ENCODE measurements around the gene ALDH4A1.
A peak's percentile ranks its signal among the peaks of the same experiment; 100 is the strongest.

Gene ALDH4A1

GRCh38 chr1:18931730-18932129, 29.4 kb upstream of the ALDH4A1 start:
- Histone ChIP-seq H2BK120ac (ENCODE audit: low read depth, low read length) (no peak overlapping the region), H3K18ac (ENCODE audit: low read length) (peak overlapping the region; percentile 53), H3K36me3 (replicated peaks in 1 of 2; ENCODE audit: control insufficient read depth in 2 of 2, insufficient read depth in 2 of 2, low read length in 2 of 2) (no peaks in the 10 kb centered on the region), H2AK5ac (ENCODE audit: low read depth, low read length) (no peak overlapping the region), H2BK15ac (ENCODE audit: low read length) (no peak overlapping the region), H3K79me1 (ENCODE audit: low read depth, low read length) (no peaks in the 10 kb centered on the region), H2BK5ac (ENCODE audit: low read length) (no peak overlapping the region), H3K14ac (ENCODE audit: low read length) (no peak overlapping the region), H3K23ac (ENCODE audit: low read depth, low read length, poor library complexity) (no peak overlapping the region), H3K9ac (ENCODE audit: low read depth, low read length, poor library complexity) (no peak overlapping the region), H3K27ac (replicated peaks; ENCODE audit: low read length) (no peak overlapping the region), H2AFZ (ENCODE audit: low read length) (no peak overlapping the region), H3K27me3 (ENCODE audit: control insufficient read depth in 3 of 3, insufficient read depth in 3 of 3, low read depth in 1 of 3, low read length in 3 of 3) (no peaks in the 10 kb centered on the region), H2BK12ac (ENCODE audit: low read length) (no peak overlapping the region), H4K8ac (ENCODE audit: low read depth, low read length) (no peak overlapping the region), H3K9me3 (replicated peaks in 1 of 2; ENCODE audit: control insufficient read depth in 2 of 2, insufficient read depth in 1 of 2, low read depth in 1 of 2, low read length in 2 of 2) (no peaks in the 10 kb centered on the region), H4K91ac (ENCODE audit: low read depth, low read length, poor library complexity) (no peak overlapping the region), H3K4ac (ENCODE audit: low read length) (peak overlapping the region; percentile 20), H3K4me1 (ENCODE audit: control insufficient read depth in 2 of 2, insufficient read depth in 1 of 2, low read depth in 1 of 2, low read length in 2 of 2) (peaks cover 4 to 16% of the 10 kb centered on the region in 2 donors), H3K4me2 (ENCODE audit: insufficient read depth, low read length, poor library complexity, severe bottlenecking) (no peak overlapping the region), H3K4me3 (ENCODE audit: low read length in 2 of 2) (no peak overlapping the region)
- WGBS, 2 donors (ENCODE audit: extremely low coverage in 2 of 2, insufficient read length in 2 of 2, insufficient replicate concordance in 1 of 2) = no CpG with 5 or more reads among the region's 10 CpGs
- no peak for DNase-seq (ENCODE audit: low spot score)

- H2BK12ac ChIP-seq (ENCODE audit: low read length) = no peak overlapping the region
- WGBS, 2 donors (ENCODE audit: extremely low coverage in 2 of 2, insufficient read length in 2 of 2, insufficient replicate concordance in 1 of 2) = no CpG with 5 or more reads among the region's 7 CpGs
Measured at GRCh38 chr1:18929686-18930085, 27.3 kb upstream of the ALDH4A1 start.

GRCh38 chr1:18928985-18929384, 26.6 kb upstream of the ALDH4A1 start:
- no peak overlapping the region for H2AFZ ChIP-seq (ENCODE audit: low read length)
- no peak overlapping the region for H3K4ac ChIP-seq (ENCODE audit: low read length)
- H3K36me3 ChIP-seq (replicated peaks in 1 of 2; ENCODE audit: control insufficient read depth in 2 of 2, insufficient read depth in 2 of 2, low read length in 2 of 2) = no peaks in the 10 kb centered on the region
- H3K27ac ChIP-seq (replicated peaks; ENCODE audit: low read length) = no peak overlapping the region
- no peak overlapping the region for H4K91ac ChIP-seq (ENCODE audit: low read depth, low read length, poor library complexity)
- no peak overlapping the region for H3K14ac ChIP-seq (ENCODE audit: low read length)
- H3K4me2 ChIP-seq (ENCODE audit: insufficient read depth, low read length, poor library complexity, severe bottlenecking) = no peak overlapping the region
- H3K27me3 ChIP-seq (ENCODE audit: control insufficient read depth in 3 of 3, insufficient read depth in 3 of 3, low read depth in 1 of 3, low read length in 3 of 3) = no peaks in the 10 kb centered on the region
- no peak overlapping the region for H2BK12ac ChIP-seq (ENCODE audit: low read length)
- H3K9ac ChIP-seq (ENCODE audit: low read depth, low read length, poor library complexity) = no peak overlapping the region
- no peaks in the 10 kb centered on the region for H3K79me1 ChIP-seq (ENCODE audit: low read depth, low read length)
- no peak overlapping the region for H3K4me3 ChIP-seq (ENCODE audit: low read length in 2 of 2)
- H2BK15ac ChIP-seq (ENCODE audit: low read length) = no peak overlapping the region
- H4K8ac ChIP-seq (ENCODE audit: low read depth, low read length) = no peak overlapping the region
- peak overlapping the region; percentile 50 for H2BK120ac ChIP-seq (ENCODE audit: low read depth, low read length)
- no peaks in the 10 kb centered on the region for H3K9me3 ChIP-seq (replicated peaks in 1 of 2; ENCODE audit: control insufficient read depth in 2 of 2, insufficient read depth in 1 of 2, low read depth in 1 of 2, low read length in 2 of 2)
- H3K18ac ChIP-seq (ENCODE audit: low read length) = no peak overlapping the region
- WGBS, 2 donors (ENCODE audit: extremely low coverage in 2 of 2, insufficient read length in 2 of 2, insufficient replicate concordance in 1 of 2) = no CpG with 5 or more reads among the region's 6 CpGs
- peak overlapping the region; percentile 71 for H2AK5ac ChIP-seq (ENCODE audit: low read depth, low read length)
- peak overlapping the region; percentile 26 for H3K23ac ChIP-seq (ENCODE audit: low read depth, low read length, poor library complexity)
- H2BK5ac ChIP-seq (ENCODE audit: low read length) = no peak overlapping the region
- H3K4me1 ChIP-seq (ENCODE audit: control insufficient read depth in 2 of 2, insufficient read depth in 1 of 2, low read depth in 1 of 2, low read length in 2 of 2) = peaks cover 14 to 27% of the 10 kb centered on the region in 2 donors
- no peak for DNase-seq (ENCODE audit: low spot score)

More at GRCh38 chr1:18929686-18930085, 27.3 kb upstream of the ALDH4A1 start:
- H2AFZ ChIP-seq (ENCODE audit: low read length) = no peak overlapping the region
- no peak overlapping the region for H4K91ac ChIP-seq (ENCODE audit: low read depth, low read length, poor library complexity)
- H3K4ac ChIP-seq (ENCODE audit: low read length) = no peak overlapping the region
- no peak overlapping the region for H2AK5ac ChIP-seq (ENCODE audit: low read depth, low read length)
- no peak overlapping the region for H3K23ac ChIP-seq (ENCODE audit: low read depth, low read length, poor library complexity)
- no peak overlapping the region for H3K27ac ChIP-seq (replicated peaks; ENCODE audit: low read length)
- no peaks in the 10 kb centered on the region for H3K79me1 ChIP-seq (ENCODE audit: low read depth, low read length)
- no peak overlapping the region for H4K8ac ChIP-seq (ENCODE audit: low read depth, low read length)
- peaks cover 8 to 22% of the 10 kb centered on the region in 2 donors for H3K4me1 ChIP-seq (ENCODE audit: control insufficient read depth in 2 of 2, insufficient read depth in 1 of 2, low read depth in 1 of 2, low read length in 2 of 2)
- no peak for DNase-seq (ENCODE audit: low spot score)
- no peak overlapping the region for H3K4me3 ChIP-seq (ENCODE audit: low read length in 2 of 2)
- H3K27me3 ChIP-seq (ENCODE audit: control insufficient read depth in 3 of 3, insufficient read depth in 3 of 3, low read depth in 1 of 3, low read length in 3 of 3) = no peaks in the 10 kb centered on the region
- H3K18ac ChIP-seq (ENCODE audit: low read length) = no peak overlapping the region
- H3K14ac ChIP-seq (ENCODE audit: low read length) = no peak overlapping the region
- H2BK5ac ChIP-seq (ENCODE audit: low read length) = no peak overlapping the region
- no peaks in the 10 kb centered on the region for H3K9me3 ChIP-seq (replicated peaks in 1 of 2; ENCODE audit: control insufficient read depth in 2 of 2, insufficient read depth in 1 of 2, low read depth in 1 of 2, low read length in 2 of 2)
- no peak overlapping the region for H3K4me2 ChIP-seq (ENCODE audit: insufficient read depth, low read length, poor library complexity, severe bottlenecking)
- no peak overlapping the region for H2BK15ac ChIP-seq (ENCODE audit: low read length)
- H3K9ac ChIP-seq (ENCODE audit: low read depth, low read length, poor library complexity) = no peak overlapping the region
- no peaks in the 10 kb centered on the region for H3K36me3 ChIP-seq (replicated peaks in 1 of 2; ENCODE audit: control insufficient read depth in 2 of 2, insufficient read depth in 2 of 2, low read length in 2 of 2)
- H2BK120ac ChIP-seq (ENCODE audit: low read depth, low read length) = no peak overlapping the region

- Histone ChIP-seq H3K36me3 (replicated peaks in 1 of 2; ENCODE audit: control insufficient read depth in 2 of 2, insufficient read depth in 2 of 2, low read length in 2 of 2) (no peaks in the 10 kb centered on the region), H2AFZ (ENCODE audit: low read length) (no peak overlapping the region), H3K18ac (ENCODE audit: low read length) (no peak overlapping the region), H3K4me3 (ENCODE audit: low read length in 2 of 2) (no peak overlapping the region), H3K27ac (replicated peaks; ENCODE audit: low read length) (no peak overlapping the region), H2BK12ac (ENCODE audit: low read length) (no peak overlapping the region), H2BK5ac (ENCODE audit: low read length) (no peak overlapping the region), H4K91ac (ENCODE audit: low read depth, low read length, poor library complexity) (no peak overlapping the region), H3K9ac (ENCODE audit: low read depth, low read length, poor library complexity) (no peak overlapping the region), H3K4me1 (ENCODE audit: control insufficient read depth in 2 of 2, insufficient read depth in 1 of 2, low read depth in 1 of 2, low read length in 2 of 2) (peaks cover 20 to 32% of the 10 kb centered on the region in 2 donors), H3K9me3 (replicated peaks in 1 of 2; ENCODE audit: control insufficient read depth in 2 of 2, insufficient read depth in 1 of 2, low read depth in 1 of 2, low read length in 2 of 2) (no peaks in the 10 kb centered on the region), H2AK5ac (ENCODE audit: low read depth, low read length) (peak overlapping the region; percentile 71), H2BK15ac (ENCODE audit: low read length) (peak overlapping the region; percentile 10), H4K8ac (ENCODE audit: low read depth, low read length) (no peak overlapping the region), H3K27me3 (ENCODE audit: control insufficient read depth in 3 of 3, insufficient read depth in 3 of 3, low read depth in 1 of 3, low read length in 3 of 3) (no peaks in the 10 kb centered on the region), H3K4me2 (ENCODE audit: insufficient read depth, low read length, poor library complexity, severe bottlenecking) (no peak overlapping the region), H3K4ac (ENCODE audit: low read length) (no peak overlapping the region), H3K23ac (ENCODE audit: low read depth, low read length, poor library complexity) (no peak overlapping the region), H3K14ac (ENCODE audit: low read length) (no peak overlapping the region), H2BK120ac (ENCODE audit: low read depth, low read length) (no peak overlapping the region), H3K79me1 (ENCODE audit: low read depth, low read length) (no peaks in the 10 kb centered on the region)
- no CpG with 5 or more reads among the region's 8 CpGs for WGBS, 2 donors (ENCODE audit: extremely low coverage in 2 of 2, insufficient read length in 2 of 2, insufficient replicate concordance in 1 of 2)
- no peak for DNase-seq (ENCODE audit: low spot score)
Measured at GRCh38 chr1:18928406-18928805, 26.1 kb upstream of the ALDH4A1 start.
